Panc1 (cell line): ENCODE results near the gene GGTA1. TPM values are rescaled to one million over a fixed set of nuclear protein-coding genes. Genes with fewer than 3 reads are reported as not detected.

Experiments
- ATAC-seq: fragments of 200-7000 bp; cut with Tn5 transposase; 2 replicates; pipeline ENCODE4 v1.9.1; 2020; ENCODE audit warnings: mild to moderate bottlenecking, moderate library complexity
- BruUV-seq: library from RNA; stranded (reverse); fragments of 400-500 nt; replicated peaks from 2 replicates; lab custom pipeline; 2021; lab: Mats Ljungman, UMichigan
- CTCF ChIA-PET: fragments of 300-600 bp; sonication (Branson Sonifier 250); formaldehyde crosslinking; loops from one replicate; lab custom pipeline; 2022; ENCODE audit warnings: antibody characterized with exemption; lab: Charles Lee
- POLR2A ChIA-PET: fragments of 300-600 bp; sonication (Branson Sonifier 250); formaldehyde crosslinking; loops from one replicate; lab custom pipeline; 2022; ENCODE audit warnings: antibody characterized with exemption; lab: Charles Lee
- DNase-seq: peaks from one replicate; pipeline ENCODE4 v3.0.0-alpha.2; 2010; ENCODE audit warnings: low read depth, low spot score
- H3K27ac ChIP-seq: 2 replicates; pipeline ENCODE4 v1.5.1; 2011; ENCODE audit warnings: mild to moderate bottlenecking, low read length, inconsistent platforms
- H3K27me3 ChIP-seq: fragments of 200-500 bp; sonication (Bioruptor generic); 2 replicates; pipeline ENCODE4 v1.6.0; 2014; ENCODE audit warnings: low read length, inconsistent platforms; ENCODE audit not compliant: control insufficient read depth, insufficient read depth
- H3K36me3 ChIP-seq: fragments of 200-500 bp; sonication (Bioruptor generic); 2 replicates; pipeline ENCODE4 v1.5.1; 2014; ENCODE audit warnings: inconsistent platforms, mild to moderate bottlenecking, low read length, moderate library complexity; ENCODE audit not compliant: control insufficient read depth, insufficient read depth
- H3K4me1 ChIP-seq: 2 replicates; pipeline ENCODE4 v1.5.1; 2011; ENCODE audit warnings: inconsistent platforms, mild to moderate bottlenecking, low read length, moderate library complexity; ENCODE audit not compliant: control insufficient read depth, insufficient read depth
- H3K4me3 ChIP-seq, 2 experiments: 2 replicates each; pipeline ENCODE4 v1.5.1; 2011 to 2012; ENCODE audit warnings: low read depth in 2 of 2, low read length in 2 of 2, mild to moderate bottlenecking in 2 of 2, inconsistent platforms in 1 of 2, moderate library complexity in 1 of 2
- H3K9me3 ChIP-seq: fragments of 200-500 bp; sonication (Bioruptor generic); 2 replicates; pipeline ENCODE4 v1.5.1; 2014; ENCODE audit warnings: low read depth, mild to moderate bottlenecking, inconsistent platforms, low read length, moderate library complexity; ENCODE audit not compliant: control insufficient read depth, insufficient read depth
- POLR2AphosphoS5 ChIP-seq: IDR thresholded peaks from 2 replicates; pipeline ENCODE4 v1.6.1; 2012; ENCODE audit warnings: mild to moderate bottlenecking, low read depth, low read length, moderate library complexity
- REST ChIP-seq, 2 experiments: IDR thresholded peaks; 2 replicates each; pipeline ENCODE4 v1.6.1; 2011 to 2012; ENCODE audit warnings: low read depth in 2 of 2, control low read depth in 1 of 2, low read length in 1 of 2, mild to moderate bottlenecking in 1 of 2, moderate library complexity in 1 of 2; ENCODE audit not compliant: insufficient read depth in 1 of 2
- SIN3A ChIP-seq: IDR thresholded peaks from 2 replicates; pipeline ENCODE4 v1.6.1; 2012; ENCODE audit warnings: low read depth, mild to moderate bottlenecking, low read length, moderate library complexity, borderline replicate concordance; ENCODE audit not compliant: insufficient read depth
- TCF7L2 ChIP-seq: IDR thresholded peaks from 2 replicates; pipeline ENCODE4 v1.6.1; 2011; ENCODE audit warnings: mild to moderate bottlenecking, low read depth, low read length, inconsistent platforms
- in situ Hi-C: cut with HindIII; loops from 2 replicates; pipeline ENCODE4 v1.10.0; 2016; ENCODE audit warnings: low sequenced_read_pairs, low pct_unique_long_range_greater_than_20kb
- intact Hi-C: fragments of 100-400 bp; cut with micrococcal nuclease; formaldehyde crosslinking; loops from one replicate; pipeline ENCODE4 v1.10.0; 2022; ENCODE audit not compliant: unreplicated experiment
- total RNA-seq: library from RNA; stranded (reverse); gene quantifications from one replicate; pipeline ENCODE4 v1.2.1, GENCODE V29; 2021; ENCODE audit not compliant: unreplicated experiment
- TF ChIP-seq, protein P1 (sequence below): fragments of 450-650 bp; IDR thresholded peaks from 2 replicates; pipeline ENCODE4 v1.5.1; 2017; ENCODE audit warnings: mild to moderate bottlenecking

Gene GGTA1
- total RNA-seq, 1 experiment from 2014 or later = not detected

DNA sequence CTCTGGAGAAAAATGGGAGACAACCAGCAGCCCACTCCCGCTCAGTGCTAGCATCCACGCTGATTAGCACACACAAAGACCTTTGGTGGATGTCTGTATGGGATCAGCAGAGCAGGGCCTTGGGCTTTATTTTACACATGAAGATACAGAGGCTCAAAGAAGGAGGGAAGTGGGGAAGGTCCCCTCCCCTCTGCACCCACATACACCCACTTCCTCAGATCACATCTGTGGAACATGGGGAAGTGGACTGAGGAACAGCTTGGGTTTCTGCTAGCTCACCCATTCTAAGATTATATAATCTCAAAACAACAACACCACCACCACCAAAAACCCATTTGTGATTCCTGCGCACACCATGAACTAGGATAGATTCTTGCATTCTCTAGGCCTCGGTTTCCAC is 14.0 kb downstream of the GGTA1 start:
- POLR2A ChIA-PET = no interaction called here
- Histone ChIP-seq H3K27me3 (no peaks in the 10 kb centered on the region), H3K27ac (no peak overlapping the region), H3K4me3 (no peak overlapping the region), H3K9me3 (no peaks in the 10 kb centered on the region), H3K36me3 (no peaks in the 10 kb centered on the region), H3K4me1 (no peaks in the 10 kb centered on the region)
- in situ Hi-C loops = no loop called here
- no peak for ATAC-seq
- intact Hi-C loops = no loop called here
- CTCF ChIA-PET = no interaction called here
- DNase-seq = no peak
- no TSS peak for BruUV-seq
- TF ChIP-seq POLR2AphosphoS5 (no peak), TCF7L2 (no peak), SIN3A (no peak), REST (IDR thresholded peaks at IDR 0.05; ENCODE audit: insufficient read depth in 1 of 2, low read depth in 2 of 2, low read length in 1 of 2) (no peak)
- TF ChIP-seq, protein P1, sequence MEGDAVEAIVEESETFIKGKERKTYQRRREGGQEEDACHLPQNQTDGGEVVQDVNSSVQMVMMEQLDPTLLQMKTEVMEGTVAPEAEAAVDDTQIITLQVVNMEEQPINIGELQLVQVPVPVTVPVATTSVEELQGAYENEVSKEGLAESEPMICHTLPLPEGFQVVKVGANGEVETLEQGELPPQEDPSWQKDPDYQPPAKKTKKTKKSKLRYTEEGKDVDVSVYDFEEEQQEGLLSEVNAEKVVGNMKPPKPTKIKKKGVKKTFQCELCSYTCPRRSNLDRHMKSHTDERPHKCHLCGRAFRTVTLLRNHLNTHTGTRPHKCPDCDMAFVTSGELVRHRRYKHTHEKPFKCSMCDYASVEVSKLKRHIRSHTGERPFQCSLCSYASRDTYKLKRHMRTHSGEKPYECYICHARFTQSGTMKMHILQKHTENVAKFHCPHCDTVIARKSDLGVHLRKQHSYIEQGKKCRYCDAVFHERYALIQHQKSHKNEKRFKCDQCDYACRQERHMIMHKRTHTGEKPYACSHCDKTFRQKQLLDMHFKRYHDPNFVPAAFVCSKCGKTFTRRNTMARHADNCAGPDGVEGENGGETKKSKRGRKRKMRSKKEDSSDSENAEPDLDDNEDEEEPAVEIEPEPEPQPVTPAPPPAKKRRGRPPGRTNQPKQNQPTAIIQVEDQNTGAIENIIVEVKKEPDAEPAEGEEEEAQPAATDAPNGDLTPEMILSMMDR = no peak

GRCh38 chr9:121484651-121485446 is 14.8 kb downstream of the GGTA1 start:
- H3K4me3 ChIP-seq = no peak overlapping the region
- in situ Hi-C loops (no loop called here), intact Hi-C loops (no loop called here)
- H3K27ac ChIP-seq = no peak overlapping the region
- ChIA-PET POLR2A (no interaction called here), CTCF (no interaction called here)
- no peak for DNase-seq
- TF ChIP-seq POLR2AphosphoS5 (no peak), SIN3A (no peak)
- TF ChIP-seq, protein P1 = no peak
- H3K27me3 ChIP-seq = no peaks in the 10 kb centered on the region
- H3K9me3 ChIP-seq = no peaks in the 10 kb centered on the region
- no TSS peak for BruUV-seq
- no peak for ATAC-seq
- no peaks in the 10 kb centered on the region for H3K36me3 ChIP-seq
- H3K4me1 ChIP-seq = no peaks in the 10 kb centered on the region
